AG10803 (cell line): Measurements from ENCODE around the gene TRNT1.
A peak's percentile ranks its signal among the peaks of the same experiment; 100 is the strongest.

Experiments
- DNase-seq: peaks from one replicate; pipeline ENCODE4 v3.0.0; 2010; ENCODE audit warnings: low read depth
- H3K4me3 ChIP-seq: 2 replicates; pipeline ENCODE4 v1.5.1; 2011; ENCODE audit warnings: mild to moderate bottlenecking, low read length, control low read depth
- TF ChIP-seq, protein P1 (sequence below): conservative IDR thresholded peaks from 2 replicates; pipeline ENCODE4 v1.5.1; 2011; ENCODE audit warnings: mild to moderate bottlenecking, low read length, control low read depth, inconsistent platforms

Gene TRNT1

DNA sequence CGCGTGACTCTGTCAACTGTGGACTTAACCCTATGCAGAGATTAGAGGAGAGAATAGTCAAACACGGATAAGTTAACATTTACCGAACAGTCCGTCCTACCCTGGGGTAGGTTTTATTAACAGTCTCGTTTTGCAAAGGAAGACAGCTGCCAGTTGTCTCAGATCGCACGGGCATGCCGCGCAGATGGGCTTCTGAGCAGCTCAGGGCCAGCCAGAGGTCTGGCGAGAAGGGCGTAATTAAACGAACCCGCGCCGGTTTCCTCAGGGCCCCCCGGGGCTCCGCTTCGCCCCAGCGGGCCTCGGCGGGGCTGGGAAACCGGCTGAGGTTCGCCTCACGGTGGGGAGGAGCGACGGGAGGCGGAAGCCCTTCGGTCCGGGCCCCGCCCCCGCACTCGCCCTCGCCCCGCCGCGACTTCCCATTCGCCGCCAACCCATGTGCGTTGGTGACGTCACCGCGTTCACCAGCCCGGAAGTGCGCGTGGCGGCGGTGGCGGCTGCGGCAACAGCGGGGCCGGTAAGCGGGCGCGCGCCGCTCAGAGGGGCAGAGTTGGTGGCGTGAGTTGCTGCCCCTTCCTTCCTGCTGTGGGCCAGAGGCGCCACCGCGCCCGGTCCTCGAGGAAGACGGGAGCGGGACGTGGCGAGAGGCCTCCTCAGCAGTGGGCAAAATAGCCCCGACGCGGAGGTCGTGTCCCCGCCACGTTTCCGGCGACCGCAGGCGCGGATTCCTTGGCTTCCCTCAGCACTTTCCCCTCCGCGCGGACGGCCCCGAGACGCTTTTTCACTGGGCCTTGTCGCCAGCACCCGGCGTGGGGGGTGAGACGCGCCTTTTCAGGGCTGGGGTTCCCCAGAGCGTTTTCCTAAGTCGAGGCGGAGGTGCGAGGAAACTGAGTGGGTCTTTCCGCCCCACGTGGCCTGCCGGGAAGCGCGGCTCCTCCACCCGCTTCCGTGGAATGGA is at the start of gene TRNT1:
TRNT1 (plus strand) TSS at position 464 of the 955 bp plus-strand sequence. CDS start 2,101 bp downstream, outside the sequence.
- H3K4me3 ChIP-seq = peak within 1 kb of the TSS; percentile 96
- DNase-seq = peak; percentile 92
- TF ChIP-seq, protein P1, sequence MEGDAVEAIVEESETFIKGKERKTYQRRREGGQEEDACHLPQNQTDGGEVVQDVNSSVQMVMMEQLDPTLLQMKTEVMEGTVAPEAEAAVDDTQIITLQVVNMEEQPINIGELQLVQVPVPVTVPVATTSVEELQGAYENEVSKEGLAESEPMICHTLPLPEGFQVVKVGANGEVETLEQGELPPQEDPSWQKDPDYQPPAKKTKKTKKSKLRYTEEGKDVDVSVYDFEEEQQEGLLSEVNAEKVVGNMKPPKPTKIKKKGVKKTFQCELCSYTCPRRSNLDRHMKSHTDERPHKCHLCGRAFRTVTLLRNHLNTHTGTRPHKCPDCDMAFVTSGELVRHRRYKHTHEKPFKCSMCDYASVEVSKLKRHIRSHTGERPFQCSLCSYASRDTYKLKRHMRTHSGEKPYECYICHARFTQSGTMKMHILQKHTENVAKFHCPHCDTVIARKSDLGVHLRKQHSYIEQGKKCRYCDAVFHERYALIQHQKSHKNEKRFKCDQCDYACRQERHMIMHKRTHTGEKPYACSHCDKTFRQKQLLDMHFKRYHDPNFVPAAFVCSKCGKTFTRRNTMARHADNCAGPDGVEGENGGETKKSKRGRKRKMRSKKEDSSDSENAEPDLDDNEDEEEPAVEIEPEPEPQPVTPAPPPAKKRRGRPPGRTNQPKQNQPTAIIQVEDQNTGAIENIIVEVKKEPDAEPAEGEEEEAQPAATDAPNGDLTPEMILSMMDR = no peak

DNA sequence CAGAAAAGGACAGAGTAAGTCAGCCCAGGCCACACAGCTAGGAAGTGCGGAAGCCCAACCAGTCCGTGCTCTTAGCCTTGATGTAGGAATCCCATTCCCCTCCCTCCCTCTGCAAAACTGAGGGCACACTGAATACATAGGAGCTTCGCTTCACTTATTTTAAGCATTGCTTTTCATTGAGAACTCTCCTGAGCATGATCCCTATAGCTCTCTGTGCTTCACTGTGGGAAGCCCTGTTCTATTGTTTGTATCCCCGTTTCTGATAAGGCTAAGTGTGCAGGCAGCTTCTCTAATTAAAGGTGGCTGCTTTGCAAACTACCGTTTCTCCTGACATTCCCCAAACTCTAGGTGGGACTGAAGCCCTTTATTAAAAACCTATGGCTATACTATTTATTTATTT is 46.4 kb upstream of the TRNT1 start:
- TF ChIP-seq, protein P1 = no peak
- no peak for DNase-seq

DNA sequence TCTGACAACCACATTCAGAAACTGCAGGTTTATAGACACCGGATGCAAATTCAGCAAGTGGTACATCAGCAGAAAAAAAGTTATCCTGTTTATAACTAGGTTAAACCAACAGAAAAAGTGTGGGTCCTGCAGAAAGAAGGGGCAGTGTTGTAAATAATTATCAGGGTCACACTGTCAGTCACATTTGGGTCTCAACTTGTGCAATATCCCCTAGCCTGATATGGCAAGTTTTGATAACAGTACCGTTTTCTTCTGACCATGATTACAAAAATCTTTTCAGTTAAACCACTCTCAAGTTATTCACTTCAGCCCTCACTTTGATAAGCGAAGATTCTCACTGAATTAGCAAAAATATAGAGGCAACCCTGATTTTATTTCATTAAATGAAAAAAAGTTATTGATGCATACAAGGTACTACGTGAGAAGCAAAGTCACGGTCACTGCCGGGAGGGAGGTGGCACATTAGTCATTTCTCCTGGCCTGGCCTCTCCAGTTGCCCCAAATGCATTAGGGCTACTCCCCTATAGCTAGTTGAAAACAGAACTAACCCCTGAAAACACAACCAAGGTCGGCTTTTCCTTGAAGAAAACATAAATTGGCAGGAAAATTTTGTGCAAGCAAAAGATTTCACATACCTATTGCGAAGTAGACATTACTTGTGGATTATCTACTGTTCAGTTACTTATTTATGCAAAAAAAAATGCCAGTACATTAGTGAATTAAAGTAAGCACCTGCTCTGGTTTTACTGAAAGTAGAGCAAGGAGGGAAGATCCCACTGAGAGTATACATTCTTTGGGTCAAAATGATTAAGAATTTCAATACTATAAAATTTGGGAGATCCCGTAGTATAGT is 45.1 kb upstream of the TRNT1 start:
- TF ChIP-seq, protein P1 = no peak
- H3K4me3 ChIP-seq = no peak overlapping the region
- DNase-seq = no peak

More for the DNA sequence above, 46.4 kb upstream of the TRNT1 start:
- no peak overlapping the region for H3K4me3 ChIP-seq

DNA sequence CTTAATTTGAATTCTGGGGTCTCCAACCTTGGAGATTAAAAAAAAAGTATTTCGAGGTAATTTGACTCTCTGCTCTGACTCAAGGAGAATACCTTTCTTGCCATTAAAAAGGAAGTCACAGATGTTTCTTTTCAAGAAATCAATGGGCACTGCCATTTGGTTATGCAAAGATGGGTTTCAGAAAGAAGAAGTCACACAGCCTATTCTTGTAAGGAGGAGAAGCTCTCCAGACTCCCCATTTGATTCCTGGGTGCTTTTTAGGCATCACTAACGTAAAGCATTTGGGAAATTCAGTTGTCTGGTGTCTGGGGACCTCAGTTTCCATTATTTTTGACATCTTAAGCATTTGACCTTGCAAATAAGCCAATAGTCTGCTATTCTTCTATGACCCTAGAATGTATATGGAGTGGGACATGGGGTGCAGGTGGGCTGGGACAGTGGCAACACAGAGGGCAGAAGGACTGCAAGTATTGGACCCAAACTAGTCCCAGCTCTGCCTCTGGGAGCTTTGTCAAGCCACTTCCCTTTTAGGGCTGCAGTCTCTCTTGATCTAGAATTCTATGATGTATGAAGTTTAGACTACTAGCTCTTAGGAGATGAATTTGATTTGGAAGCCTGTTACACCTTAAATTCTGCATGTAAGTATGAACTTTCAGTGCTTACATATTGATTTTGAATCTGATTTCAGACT is 44.4 kb upstream of the TRNT1 start:
- no peak overlapping the region for H3K4me3 ChIP-seq
- DNase-seq = no peak
- TF ChIP-seq, protein P1 = no peak

DNA sequence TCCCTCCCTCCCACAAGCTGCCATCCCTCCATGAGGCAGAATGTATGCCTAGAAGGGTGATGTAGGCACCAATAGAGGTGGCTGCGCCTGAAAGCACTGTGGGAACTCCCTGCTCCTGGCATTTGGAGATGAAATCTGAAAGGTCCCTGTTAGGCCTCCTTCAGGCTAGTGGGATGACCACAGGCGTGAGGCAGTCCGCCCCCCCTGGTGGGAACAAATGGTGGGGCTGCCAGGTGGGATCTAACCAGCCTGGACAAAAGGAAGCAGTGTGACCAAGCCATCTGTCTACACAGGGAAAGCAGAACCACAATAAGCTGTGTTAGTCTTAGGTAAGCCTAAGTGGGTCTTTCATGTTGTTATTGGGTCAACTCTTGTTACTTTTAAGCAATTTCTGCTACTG is 41.9 kb upstream of the TRNT1 start:
- TF ChIP-seq, protein P1 = no peak
- no peak for DNase-seq
- no peak overlapping the region for H3K4me3 ChIP-seq

DNA sequence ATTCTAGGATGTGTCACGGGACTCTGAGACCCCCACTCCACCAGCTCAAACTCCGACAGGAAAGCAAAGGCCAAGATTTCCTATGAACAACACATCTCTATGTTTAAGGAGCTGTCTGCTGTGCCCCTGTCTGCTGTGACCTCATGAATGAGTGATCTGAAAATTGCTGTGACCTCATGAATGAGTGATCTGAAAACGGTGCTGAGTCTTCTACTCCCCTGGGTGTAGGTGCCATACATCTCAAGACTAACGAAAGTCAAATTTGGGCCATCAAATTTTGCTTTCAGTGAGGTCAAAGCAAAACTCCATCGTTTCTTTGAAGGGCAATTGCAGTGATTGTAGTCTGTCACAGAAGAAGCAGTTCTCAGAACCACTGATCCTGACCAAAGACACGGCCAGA is 41.0 kb upstream of the TRNT1 start:
- TF ChIP-seq, protein P1 = no peak
- no peak overlapping the region for H3K4me3 ChIP-seq
- DNase-seq = no peak
